ENCODE measurements around the gene ADPRHL1.

DNA sequence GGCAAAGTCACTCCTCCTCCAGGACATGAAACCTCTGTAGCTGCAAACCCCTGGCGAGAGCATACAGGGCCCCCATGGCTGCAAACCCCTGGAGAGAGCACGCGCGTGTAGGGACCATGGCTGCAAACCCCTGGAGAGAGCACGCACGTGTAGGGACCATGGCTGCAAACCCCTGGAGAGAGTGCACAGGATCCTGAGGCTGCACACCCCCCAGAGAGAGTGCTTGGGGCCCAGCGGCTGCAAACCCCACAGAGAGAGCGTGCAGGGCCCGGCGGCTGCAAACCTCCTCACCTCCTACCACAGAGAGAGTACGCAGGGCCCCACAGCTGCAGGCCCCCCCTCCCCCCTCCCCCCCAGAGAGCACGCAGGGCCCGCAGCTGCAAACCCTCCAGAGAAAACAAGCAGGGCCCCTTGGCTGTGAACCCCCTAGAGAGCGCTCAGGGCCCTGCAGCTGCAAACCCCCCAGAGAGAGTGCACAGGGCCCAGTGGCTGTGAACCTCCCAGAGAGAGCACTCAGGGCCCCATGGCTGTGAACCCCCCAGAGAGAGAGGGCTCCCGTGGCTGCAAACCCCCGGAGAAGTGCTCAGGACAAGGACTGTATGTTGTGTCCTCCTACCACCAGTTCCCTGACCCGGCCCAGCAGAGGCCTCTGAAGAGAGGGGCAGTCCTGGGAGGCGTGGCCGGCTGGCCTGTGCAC is 7.3 kb downstream of the ADPRHL1 start:
- TF ChIP-seq, protein P1, sequence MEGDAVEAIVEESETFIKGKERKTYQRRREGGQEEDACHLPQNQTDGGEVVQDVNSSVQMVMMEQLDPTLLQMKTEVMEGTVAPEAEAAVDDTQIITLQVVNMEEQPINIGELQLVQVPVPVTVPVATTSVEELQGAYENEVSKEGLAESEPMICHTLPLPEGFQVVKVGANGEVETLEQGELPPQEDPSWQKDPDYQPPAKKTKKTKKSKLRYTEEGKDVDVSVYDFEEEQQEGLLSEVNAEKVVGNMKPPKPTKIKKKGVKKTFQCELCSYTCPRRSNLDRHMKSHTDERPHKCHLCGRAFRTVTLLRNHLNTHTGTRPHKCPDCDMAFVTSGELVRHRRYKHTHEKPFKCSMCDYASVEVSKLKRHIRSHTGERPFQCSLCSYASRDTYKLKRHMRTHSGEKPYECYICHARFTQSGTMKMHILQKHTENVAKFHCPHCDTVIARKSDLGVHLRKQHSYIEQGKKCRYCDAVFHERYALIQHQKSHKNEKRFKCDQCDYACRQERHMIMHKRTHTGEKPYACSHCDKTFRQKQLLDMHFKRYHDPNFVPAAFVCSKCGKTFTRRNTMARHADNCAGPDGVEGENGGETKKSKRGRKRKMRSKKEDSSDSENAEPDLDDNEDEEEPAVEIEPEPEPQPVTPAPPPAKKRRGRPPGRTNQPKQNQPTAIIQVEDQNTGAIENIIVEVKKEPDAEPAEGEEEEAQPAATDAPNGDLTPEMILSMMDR (IDR thresholded peaks at IDR 0.05; ENCODE audit: low read length) = peak; percentile 34; the same call in 1 of the 2 replicates
- no peak for TF ChIP-seq EZH2 (IDR thresholded peaks at IDR 0.05; ENCODE audit: borderline replicate concordance, low read length)
